GM18508 (cell line): ENCODE measurements around the gene PHF23.
"Not testable (repeated sequence)": the region's sequence is repeated elsewhere in the genome, so short reads cannot be mapped to it uniquely, and the experiment has no call there.

ENCODE experiments used
- ATAC-seq: cut with Tn5 transposase; IDR thresholded peaks from one replicate; pipeline ENCODE4 v1.9.1; 2021; ENCODE audit warnings: moderate number of reproducible peaks; ENCODE audit not compliant: insufficient read depth, unreplicated experiment

The PHF23 gene

DNA sequence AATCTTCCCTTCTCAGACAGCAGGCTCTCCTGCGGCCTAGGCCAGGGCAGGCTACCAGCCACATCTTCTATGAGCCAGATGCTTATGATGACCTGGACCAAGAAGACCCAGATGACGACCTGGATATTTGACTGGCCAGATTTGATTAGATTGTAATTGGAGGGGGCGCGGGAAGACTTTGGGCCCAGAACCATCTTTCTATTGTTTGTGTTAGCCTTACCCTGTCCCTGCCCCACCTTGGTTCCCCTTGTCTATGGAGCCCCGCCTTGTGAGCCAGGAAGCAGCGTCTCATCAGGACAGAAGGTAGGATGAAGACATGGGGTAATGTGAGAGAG is 20.3 kb upstream of the PHF23 start:
- ATAC-seq: no peak

DNA sequence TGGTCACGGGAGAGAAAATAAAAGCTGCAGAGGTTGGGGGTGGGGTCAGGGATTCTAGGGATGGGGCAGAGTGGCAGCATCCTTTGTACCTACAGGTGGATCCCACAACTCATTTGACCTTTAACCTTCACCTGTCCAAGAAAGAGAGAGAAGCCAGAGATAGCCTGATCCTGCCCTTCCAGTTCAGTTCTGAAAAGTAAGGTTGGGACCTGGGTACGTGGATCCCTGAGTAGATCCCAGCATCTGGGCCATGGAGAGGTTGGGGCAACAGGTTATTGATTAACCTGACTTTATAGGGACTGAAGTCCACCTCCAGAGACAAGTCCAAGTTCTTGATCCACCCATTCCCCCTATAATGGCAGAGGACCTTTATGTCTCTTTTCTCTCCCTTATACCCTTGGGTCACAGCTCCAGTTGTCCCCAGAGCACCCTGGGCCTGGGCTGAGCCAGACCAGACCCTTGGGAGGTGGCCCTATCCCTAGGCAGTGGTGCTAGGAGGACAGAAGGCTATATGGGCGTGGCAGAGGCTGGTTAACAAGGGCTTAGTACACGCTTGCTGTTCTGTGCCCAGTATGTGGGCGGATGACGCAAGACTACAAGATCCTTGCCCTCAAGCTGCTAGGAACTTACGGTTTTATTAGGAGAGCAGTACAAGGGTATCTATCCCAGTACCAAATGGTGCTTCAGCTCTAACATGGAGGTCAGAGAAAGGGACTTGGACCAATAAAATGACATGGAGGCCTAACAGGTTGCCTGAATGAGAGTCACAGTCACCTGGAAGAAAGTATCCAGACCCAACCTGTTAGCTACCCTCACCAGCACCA is 19.7 kb upstream of the PHF23 start:
- ATAC-seq: no peak

DNA sequence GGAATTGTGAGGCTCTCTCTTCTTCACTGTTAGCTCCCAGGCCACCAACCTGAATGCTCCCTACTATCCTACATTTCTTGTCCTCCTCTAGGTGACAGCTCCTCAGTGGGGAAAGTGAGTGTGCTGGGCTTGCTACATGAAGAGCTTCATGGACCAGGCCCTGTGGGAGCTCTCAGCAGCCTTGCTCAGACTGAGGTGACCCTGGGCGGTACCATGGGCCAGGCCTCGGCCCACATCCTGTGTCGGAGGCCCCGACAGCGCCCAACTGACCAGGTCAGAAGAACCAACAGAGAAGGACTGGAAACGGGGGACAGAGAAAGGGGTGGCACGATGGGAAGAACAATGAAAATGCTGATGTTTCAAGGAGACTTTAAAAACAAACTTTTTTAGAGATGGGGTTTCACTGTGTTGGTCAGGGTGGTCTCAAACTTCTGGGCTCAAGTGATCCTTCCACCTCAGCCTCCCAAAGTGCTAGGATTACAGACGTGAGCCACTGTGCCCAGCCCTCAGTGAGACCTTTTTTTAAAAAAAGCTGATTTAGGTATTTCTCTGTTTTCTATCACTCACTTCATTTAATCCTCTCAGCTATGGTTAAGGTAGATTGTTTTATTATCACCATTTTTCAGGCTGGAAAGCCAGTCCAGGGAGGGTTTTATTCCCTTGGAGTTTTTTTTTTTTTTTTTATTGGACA is 17.7 kb upstream of the PHF23 start:
- no peak for ATAC-seq

DNA sequence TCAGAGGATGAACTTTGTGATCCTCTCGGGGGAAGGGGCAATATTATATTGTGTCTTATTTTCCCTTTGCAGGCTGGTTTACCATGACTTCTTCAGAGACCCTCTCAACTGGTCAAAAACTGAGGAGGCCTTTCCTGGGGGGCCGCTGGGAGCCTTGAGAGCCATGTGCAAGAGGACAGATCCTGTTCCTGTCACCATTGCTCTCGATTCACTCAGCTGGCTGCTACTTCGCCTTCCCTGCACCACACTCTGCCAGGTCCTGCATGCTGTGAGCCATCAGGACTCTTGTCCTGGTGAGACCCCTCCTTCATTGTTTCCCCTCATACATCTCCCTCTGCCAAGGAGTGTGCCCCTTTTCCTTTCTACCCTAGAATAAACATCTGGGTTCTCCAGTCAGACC is 15.3 kb upstream of the PHF23 start:
- no peak for ATAC-seq

DNA sequence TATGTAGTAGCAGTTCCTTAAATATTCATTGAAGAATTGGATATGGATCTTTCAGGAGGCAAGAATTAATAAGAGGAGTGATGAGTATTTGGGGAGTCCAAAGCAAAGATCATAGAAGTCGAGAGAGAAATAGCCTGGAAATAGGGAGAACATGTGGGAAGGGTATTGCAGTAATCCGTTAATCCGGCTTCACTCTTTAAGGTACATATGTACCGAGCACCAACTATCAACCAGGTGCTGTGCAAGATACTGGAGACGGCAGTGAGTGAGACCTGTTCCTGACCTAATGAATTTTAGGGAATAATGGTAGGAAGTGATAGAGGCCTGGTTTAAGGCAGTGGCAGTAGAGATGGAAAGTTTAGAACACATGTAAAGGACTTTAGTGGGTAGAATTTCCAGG is 13.8 kb upstream of the PHF23 start:
- ATAC-seq: no peak

DNA sequence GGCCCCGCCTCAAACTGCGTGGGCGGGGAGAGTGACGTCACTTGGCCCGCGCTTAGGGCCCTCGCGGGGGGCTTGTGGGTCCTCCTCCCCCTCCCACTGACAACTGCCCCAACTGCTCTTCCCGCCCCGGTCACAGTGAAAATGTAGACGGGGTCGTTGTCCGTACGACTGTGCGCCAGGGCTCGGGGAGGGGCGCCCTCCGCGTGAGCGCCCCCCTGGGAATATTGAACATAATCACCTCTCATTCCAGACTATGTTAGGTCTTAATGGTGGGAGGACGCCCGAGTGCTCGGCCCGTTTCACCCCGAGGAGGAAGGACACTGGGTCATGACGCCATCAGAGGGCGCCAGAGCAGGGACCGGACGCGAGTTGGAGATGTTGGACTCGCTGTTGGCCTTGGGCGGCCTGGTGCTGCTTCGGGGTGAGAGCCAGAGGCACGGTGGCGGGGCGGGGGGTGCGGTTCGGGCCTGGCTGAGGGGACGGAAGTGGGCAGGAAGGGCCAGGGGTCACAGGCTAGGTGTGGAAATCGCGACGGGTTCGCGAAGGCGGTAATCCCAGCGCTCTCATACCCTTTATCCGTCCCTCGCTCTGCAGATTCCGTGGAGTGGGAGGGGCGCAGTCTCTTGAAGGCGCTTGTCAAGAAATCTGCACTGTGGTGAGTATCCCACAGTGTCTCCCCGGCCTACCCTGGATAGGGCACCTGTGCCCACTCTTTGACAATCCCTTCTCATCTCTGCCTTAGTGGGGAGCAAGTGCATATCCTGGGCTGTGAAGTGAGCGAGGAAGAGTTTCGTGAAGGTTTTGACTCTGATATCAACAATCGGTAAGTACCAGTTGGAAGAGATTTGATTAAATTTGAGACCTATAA is 13.2 kb upstream of the PHF23 start, which contains the start of gene ELP5:
TSS of gene ELP5 (plus strand) at position 40 of the 868 bp plus-strand sequence. CDS start at position 376, 336 bp downstream.
- ATAC-seq: peak; percentile 30

DNA sequence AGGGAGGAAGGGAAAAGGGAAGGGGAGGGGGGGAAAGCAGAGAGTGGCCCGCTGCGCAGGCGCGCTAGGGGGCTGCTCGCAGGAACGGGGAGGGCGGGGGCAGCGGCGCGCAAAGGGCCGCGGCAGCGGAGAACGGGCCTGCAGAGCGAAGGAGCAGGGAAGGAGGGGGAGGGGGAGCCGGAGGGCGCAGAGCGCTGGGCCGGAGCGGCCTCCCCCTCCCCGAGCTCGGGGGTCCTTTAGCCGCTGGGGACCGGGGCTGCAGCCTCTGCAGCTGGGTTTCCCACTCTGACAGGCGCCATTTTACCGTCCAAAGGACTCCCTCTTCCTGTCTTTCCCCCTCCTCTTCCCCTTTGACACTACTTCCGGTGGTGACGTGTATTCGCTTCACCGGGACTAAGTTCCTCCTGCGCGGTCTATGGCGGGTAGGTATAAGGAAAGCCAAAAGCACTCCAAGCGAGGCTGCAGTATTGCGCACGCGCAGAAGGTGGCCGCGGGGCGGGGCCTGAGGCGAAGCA is 12.5 kb upstream of the PHF23 start, which contains the start of gene CTDNEP1:
TSS of gene CTDNEP1 (minus strand) at position 74 of the 515 bp plus-strand sequence. CDS start 438 bp downstream, outside the sequence.
- ATAC-seq: peak; percentile 63

DNA sequence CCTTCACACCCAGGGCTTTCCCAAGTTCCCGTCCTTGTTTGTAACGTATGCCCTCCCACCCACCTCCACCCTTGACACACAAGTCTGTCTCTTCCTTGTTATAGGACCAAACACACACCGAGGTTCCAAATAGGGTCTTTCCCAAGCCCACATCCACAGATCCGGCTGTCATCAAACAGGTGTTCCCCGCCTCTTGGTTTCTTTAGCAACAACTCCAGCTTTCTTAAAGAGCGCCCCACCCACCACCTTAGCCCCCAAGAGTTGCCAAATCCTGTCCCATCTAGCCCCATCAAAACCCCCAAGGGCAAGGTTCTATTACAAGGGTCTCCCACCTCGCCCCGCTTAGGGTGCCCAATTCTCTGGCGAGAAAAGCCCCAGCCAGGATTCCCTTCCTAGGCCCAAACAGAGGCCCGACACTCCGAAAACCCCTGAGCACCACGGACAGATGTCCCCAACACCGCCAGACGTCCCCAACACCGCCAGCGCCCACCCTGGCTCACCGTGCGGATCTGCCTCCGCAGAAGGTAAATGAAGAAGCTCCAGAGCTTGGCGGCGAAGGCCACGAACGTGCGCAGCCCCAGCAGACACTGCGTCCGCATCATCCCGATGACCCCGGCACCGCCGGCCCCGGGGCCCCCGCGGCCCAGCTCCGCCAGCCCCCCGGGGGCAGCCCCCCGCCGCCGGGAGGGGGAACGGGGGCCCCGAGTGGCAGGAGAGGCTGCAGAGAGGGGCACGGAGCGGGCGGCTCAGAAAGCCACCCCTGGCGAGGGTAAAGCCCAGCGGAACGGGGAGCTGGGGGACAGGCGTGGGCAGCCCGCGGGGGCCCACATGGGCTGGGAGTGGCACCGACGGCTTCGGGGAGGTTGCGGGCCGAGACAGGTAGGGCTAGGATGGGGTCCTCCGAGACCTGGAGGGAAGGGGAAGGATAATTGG is 11.7 kb upstream of the PHF23 start:
- ATAC-seq: no peak

DNA sequence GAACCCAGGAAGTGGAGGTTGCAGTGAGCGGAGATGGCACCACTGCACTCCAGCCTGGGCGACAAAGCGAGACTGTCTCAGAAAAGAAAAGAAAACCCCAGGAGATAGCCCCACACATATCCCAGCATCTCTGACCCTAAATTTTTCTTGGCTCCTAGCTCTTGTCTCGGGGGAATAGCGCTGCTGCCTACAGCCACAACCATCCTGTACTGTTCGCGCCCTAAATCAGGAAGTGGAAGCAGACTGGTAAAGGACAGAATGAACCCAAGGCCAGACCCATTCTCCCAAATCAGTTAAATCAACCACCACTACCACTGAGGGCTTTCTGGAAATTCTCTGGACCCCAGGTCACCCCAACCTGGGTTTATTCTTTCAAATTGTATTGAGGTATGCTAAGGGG is 10.6 kb upstream of the PHF23 start:
- ATAC-seq: no peak

DNA sequence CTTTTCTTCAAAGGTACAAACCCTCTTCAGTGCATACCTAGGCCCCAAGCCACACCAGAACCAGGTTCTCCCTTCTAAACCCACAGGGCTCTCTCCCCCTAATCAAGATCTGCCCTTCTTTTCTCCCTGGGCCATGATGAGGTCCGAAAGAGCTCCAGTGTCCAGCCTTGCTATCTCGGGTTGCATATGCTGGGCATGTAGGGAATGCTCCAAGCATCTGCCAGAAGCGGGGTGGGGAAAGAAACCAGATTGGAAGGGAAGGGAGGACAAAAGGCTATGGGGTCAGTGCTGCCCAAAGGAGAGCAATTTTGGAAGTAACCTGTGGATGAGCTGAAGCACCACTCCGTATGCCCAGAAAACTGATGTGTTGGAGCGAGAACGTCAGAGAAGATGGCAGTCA is 10.0 kb upstream of the PHF23 start:
- no peak for ATAC-seq

DNA sequence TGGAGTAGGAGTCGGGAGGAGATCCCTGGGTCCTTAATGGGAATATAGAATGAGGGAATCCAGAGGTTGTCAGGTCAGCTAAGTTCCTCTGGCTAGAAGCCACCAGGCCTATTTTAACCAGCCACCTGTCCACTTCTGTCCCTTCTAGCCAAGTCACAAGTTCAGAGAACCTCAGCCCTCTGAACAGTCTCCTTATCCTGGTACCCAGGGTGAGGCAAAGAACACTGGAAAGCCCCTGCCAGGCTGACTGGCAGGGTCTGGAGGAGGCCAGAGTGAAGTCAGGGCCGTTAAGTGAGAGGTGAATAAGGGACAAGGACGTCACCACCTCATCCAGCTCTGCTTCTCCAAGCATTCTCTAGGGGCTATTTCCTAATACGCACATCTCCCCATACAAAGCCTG is 9.5 kb upstream of the PHF23 start:
- ATAC-seq: no peak

DNA sequence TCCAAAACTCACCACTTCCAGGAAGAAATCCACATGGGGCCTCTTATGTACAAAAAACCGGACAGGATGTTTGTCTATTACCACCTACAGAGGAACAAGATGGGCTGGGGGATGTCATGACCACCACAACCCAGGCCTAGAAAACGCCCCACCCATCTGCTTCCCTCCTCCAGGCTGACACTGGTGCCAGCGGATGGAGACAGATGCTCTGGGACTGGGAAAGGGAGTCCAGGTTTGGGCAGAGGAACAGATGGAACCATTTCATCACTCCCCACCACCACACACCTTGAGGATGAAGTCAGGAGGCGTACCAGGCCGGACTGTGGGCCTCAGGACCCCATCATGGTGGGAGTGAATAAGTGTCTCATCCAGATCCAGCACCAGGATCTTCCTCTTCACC is 7.5 kb upstream of the PHF23 start:
- no peak for ATAC-seq

DNA sequence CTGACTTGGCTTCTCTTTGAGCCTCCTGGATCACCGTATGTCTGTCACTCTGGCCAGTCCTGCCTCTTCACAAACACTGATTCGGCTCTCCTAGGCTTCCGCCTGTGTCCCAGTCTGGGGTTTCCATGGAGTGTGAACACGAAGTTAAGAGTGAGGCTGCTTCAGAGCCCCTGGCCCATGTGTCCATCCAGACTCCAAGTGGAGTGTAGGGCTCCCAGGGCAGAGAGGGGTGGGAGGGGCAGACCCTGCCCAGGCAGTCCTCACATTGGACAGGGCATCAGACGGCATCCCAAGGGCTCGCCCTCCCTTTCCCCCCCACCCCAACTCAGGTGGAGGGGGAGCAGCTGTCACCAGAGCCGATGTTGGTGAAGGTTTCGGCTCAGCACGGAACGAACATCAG is 4.6 kb upstream of the PHF23 start:
- not testable (repeated sequence) for ATAC-seq

DNA sequence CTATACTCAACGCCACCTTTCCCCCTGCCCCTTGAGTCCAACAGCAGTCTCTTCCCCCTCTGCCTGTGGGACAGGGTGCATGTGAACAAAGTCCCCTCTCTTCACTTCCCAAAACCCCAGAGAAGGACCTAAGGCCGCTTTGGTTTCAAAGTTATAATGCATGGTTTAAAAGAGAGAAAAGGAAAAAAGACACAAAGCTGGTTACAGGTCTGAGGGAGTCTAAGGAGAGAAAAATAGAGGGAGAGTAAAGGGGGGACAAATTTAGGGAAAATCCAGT is 4.1 kb upstream of the PHF23 start:
- ATAC-seq: no peak

DNA sequence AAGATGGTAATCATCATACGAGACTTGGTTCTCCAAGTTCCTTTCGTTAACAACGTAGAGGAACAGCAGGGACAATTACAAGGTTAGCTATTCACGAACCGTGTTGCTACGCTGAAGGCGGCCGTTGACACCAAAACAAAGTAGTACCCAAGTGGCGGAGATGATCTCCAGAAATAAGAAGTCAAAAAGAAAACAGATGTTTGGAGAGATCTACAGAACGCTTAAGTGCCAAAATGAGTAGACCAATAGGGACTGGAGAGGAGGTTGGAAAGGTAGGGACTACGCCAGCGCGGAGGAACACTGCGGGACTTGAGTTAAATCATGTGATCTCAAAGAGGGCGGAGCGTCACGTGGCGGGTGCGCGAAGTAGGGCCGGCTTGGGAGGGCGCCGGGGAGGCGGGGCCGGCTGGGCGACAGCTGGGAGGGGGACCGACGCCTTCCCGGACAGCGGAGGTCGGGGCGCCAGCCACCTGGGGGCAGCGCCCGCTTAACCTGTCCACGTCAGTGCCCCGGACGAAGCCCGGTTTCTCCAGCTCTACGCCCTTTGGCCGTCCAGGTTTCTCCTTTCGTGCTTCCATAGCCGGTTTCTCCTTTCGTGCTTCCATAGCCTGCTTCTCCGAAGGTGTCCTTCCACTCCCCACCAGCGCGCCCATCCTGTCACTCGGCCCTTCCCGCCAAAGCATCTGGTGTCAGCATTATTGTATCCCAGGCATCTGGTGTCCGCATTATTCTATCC is 3.6 kb upstream of the PHF23 start:
- peak; percentile 41 for ATAC-seq

DNA sequence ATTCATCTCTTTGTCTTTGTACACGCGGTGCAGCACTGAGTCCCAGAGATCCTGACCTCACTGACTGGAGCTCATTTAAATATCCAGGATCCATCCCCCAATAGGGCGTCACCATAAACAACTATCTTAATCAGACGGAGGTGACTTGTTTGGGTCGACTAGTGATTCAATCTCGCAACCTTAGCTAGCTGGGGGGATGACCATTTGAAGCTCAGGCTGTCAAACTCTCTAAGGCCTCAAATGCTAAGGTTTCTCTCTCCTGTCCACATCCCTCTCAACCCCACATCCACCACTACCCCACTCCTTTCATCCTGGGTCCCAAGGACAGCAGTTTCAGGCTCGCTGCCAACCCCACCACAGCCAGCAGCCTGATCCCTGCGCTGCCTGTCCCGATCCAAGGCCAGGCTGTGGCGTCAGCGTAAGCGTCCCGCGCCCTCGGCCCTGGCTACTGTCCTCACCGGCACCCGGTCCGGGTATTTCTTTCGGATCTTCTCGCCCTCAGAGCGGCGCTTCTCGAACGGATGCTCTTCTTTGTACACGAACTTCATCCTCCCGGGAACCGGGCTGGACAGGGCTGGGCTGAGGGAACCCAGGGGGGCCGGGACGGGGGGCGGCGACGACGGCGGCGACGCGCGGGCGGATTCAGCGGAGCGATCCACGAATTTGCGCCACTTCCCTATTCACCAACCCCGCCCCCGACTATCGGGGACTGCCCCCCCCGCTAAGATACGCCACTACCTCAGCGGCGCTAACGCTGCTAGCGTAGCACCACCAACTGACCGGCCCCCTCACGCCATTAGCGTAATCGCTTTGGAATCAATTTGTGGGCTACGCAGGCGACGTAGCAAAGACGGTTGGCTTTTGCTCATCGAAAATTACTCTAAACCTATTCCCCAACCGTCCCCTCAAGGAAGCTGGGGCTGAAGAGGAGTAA is 2.8 kb upstream of the PHF23 start, which contains the start of gene GABARAP:
TSS of gene GABARAP (minus strand) at position 667 of the 934 bp plus-strand sequence. CDS start at position 548, 119 bp downstream.
- ATAC-seq: peak; percentile 9

DNA sequence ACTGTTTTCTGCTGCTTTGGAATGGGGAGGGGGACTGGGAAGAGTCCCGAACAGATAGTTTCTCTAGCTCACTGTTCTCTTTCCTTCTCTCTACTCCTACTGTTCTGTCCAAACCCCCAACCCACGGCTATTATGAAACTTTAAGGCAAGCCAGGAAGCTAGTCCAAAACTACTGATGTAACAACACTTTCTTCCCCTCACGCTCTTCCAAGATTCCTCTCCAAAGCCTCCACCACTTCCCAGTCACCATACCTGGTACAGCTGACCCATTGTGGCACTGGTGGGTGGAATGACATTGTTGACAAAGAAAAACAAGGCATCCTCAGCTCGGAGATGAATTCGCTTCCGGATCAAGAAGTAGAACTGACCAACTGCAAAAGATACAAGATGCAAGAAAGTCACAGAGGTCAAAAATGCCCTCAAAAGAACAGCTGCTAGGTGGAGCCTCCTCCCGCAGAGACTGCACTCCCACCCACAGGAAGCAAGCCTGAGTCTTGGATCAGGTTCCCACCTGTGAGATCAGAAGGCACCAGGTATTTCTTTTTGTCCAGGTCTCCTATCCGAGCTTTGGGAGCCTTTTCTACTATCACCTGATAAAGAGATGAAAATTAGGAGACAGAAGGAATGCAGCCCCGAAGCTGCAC is 2.0 kb upstream of the PHF23 start:
- ATAC-seq: no peak
